ENCODE data around the gene AFF3. TPM values are rescaled to one million over a fixed set of nuclear protein-coding genes. Genes with fewer than 3 reads are reported as not detected.
A peak's percentile ranks its signal among the peaks of the same experiment; 100 is the strongest.

AFF3 gene
- total RNA-seq, 1 experiment from 2014 or later, result 0.22 TPM

- no peak overlapping the region for H3K27ac Mint-ChIP-seq
- Histone ChIP-seq H3K4me2 (ENCODE audit: insufficient read depth, insufficient read length, low read length) (no peak overlapping the region), H3K79me1 (ENCODE audit: insufficient read depth, low read depth, low read length, poor library complexity, severe bottlenecking) (no peaks in the 10 kb centered on the region), H3K27me3 (ENCODE audit: insufficient read depth, low read length) (no peaks in the 10 kb centered on the region), H4K8ac (replicated peaks; ENCODE audit: insufficient read length, low read depth, low read length) (no peak overlapping the region), H2AK5ac (ENCODE audit: insufficient read length, low read length) (no peak overlapping the region), H4K91ac (ENCODE audit: insufficient read length, low read depth, low read length) (no peak overlapping the region), H4K5ac (ENCODE audit: insufficient read length, low read depth, low read length) (no peak overlapping the region), H4K20me1 (ENCODE audit: control insufficient read depth, insufficient read depth, insufficient read length) (no peaks in the 10 kb centered on the region), H3K27ac (ENCODE audit: insufficient read length, low read depth, low read length) (no peak overlapping the region), H3K79me2 (ENCODE audit: insufficient read depth, low read length) (no peaks in the 10 kb centered on the region), H3T11ph (ENCODE audit: low read length) (no peak overlapping the region), H3K9ac (ENCODE audit: extremely low read depth, insufficient read length, low read length) (no peak overlapping the region), H3K18ac (ENCODE audit: insufficient read length, low read depth, low read length) (no peak overlapping the region), H3K4ac (ENCODE audit: low read depth, low read length) (no peak overlapping the region), H2BK15ac (ENCODE audit: low read depth, low read length) (no peak overlapping the region), H2BK120ac (ENCODE audit: low read depth, low read length, poor library complexity, severe bottlenecking) (no peak overlapping the region), H2BK12ac (ENCODE audit: insufficient read length, low read depth, low read length) (no peak overlapping the region), H3K23ac (ENCODE audit: insufficient read length, low read depth, low read length) (no peak overlapping the region), H3K56ac (ENCODE audit: insufficient read length, low read depth, low read length) (no peak overlapping the region), H2BK20ac (ENCODE audit: low read depth, low read length, poor library complexity, severe bottlenecking) (no peak overlapping the region), H3K14ac (ENCODE audit: insufficient read depth, low read length) (no peak overlapping the region), H2AFZ (ENCODE audit: low read length) (no peak overlapping the region), H3K4me1 (ENCODE audit: insufficient read depth, low read length) (peaks cover 3% of the 10 kb centered on the region; the same call in 1 of the 2 replicates), H3K23me2 (ENCODE audit: insufficient read length, low read depth, low read length, poor library complexity, severe bottlenecking) (peaks cover 2% of the 10 kb centered on the region), H3K9me3 (ENCODE audit: control insufficient read depth, low read depth, low read length) (no peaks in the 10 kb centered on the region), H2BK5ac (ENCODE audit: insufficient read length, low read length) (no peak overlapping the region)
- H3K27me3 Mint-ChIP-seq (ENCODE audit: low read depth), result peaks cover 13% of the 10 kb centered on the region
- H3K4me3 Mint-ChIP-seq, result no peak overlapping the region
- H3K4me1 Mint-ChIP-seq, result peaks cover 14 to 17% of the 10 kb centered on the region in 2 experiments
- peak; percentile 81 for DNase-seq
- H3K36me3 Mint-ChIP-seq (ENCODE audit: insufficient read depth in 1 of 3, low read depth in 3 of 3), result no peaks in the 10 kb centered on the region
- no CpG with 5 or more reads among the region's 17 CpGs for WGBS (ENCODE audit: extremely low coverage, insufficient read length, low lambda C conversion rate)
- peak; percentile 99 for TF ChIP-seq CTCF (conservative IDR thresholded peaks at IDR 0.05)
- H3K9me3 Mint-ChIP-seq, result no peaks in the 10 kb centered on the region; a peak in 1 of 5 replicates
These were observed 583.2 kb downstream of the AFF3 start for GRCh38 chr2:99559075-99559662.
